Peyer's patch (tissue), 4 donors: ENCODE results near the gene EPHA5. TPM values are rescaled to one million over a fixed set of nuclear protein-coding genes. Genes with fewer than 3 reads are reported as not detected.

Experiments
- DNase-seq, 3 donors: peaks; one replicate each; pipeline ENCODE4 v3.0.0-alpha.2; 2017 to 2019
- H3K27ac ChIP-seq, 4 donors: fragments of 200-600 bp; sonication (generic); one replicate each; pipeline ENCODE4 v1.5.1; 2016 to 2019
- H3K27me3 ChIP-seq, 2 donors: fragments of 200-600 bp; sonication (generic); one replicate each; pipeline ENCODE4 v1.5.1; 2019
- H3K36me3 ChIP-seq, 3 donors: fragments of 200-600 bp; sonication (generic); one replicate each; pipeline ENCODE4 v1.5.1; 2016 to 2019
- H3K4me1 ChIP-seq, 4 donors: fragments of 200-600 bp; sonication (generic); one replicate each; pipeline ENCODE4 v1.5.1; 2016 to 2019
- H3K4me3 ChIP-seq, 4 donors: fragments of 200-600 bp; sonication (generic); 1 replicate in 3 of 4; 2 replicates in 1 of 4; pipeline ENCODE4 v1.5.1; 2016 to 2019; ENCODE audit warnings: mild to moderate bottlenecking in 1 of 4
- H3K9me3 ChIP-seq, 4 donors: fragments of 200-600 bp; sonication (generic); one replicate each; pipeline ENCODE4 v1.5.1; 2016 to 2019; ENCODE audit warnings: mild to moderate bottlenecking in 1 of 4
- CTCF ChIP-seq, 6 experiments: fragments of 450-650 bp in 4 of 6; fragments of 200-600 bp in 2 of 6; sonication (generic) in 1 of 6; IDR thresholded peaks; one replicate each; pipeline ENCODE4 v1.5.1; 2017 to 2019; ENCODE audit warnings: antibody characterized with exemption in 6 of 6, mild to moderate bottlenecking in 3 of 6, moderate library complexity in 1 of 6
- POLR2A ChIP-seq, 2 donors: fragments of 450-650 bp; IDR thresholded peaks; one replicate each; pipeline ENCODE4 v1.5.1; 2017; ENCODE audit warnings: antibody characterized with exemption in 2 of 2, mild to moderate bottlenecking in 2 of 2, moderate library complexity in 2 of 2
- total RNA-seq, 4 donors: library from RNA; depleted of rRNA; stranded (reverse); fragments of >200 nt; gene quantifications; one replicate each; pipeline ENCODE4 v1.1.0, GENCODE V29; 2016

EPHA5 gene
- total RNA-seq, 4 donors from 2014 or later: 0.09 TPM; not detected in 3

GRCh38 chr4:65589921-65590320, 80.4 kb downstream of the EPHA5 start:
- H3K9me3 ChIP-seq: no peaks in the 10 kb centered on the region
- H3K4me1 ChIP-seq: no peaks in the 10 kb centered on the region
- H3K27me3 ChIP-seq: no peaks in the 10 kb centered on the region
- no peak overlapping the region for H3K4me3 ChIP-seq
- TF ChIP-seq CTCF (IDR thresholded peaks at IDR 0.05): no peak
- no peak for TF ChIP-seq POLR2A (IDR thresholded peaks at IDR 0.05)
- no peaks in the 10 kb centered on the region for H3K36me3 ChIP-seq
- no peak overlapping the region for H3K27ac ChIP-seq
- no peak for DNase-seq

GRCh38 chr4:65589331-65589730, 81.0 kb downstream of the EPHA5 start:
- Histone ChIP-seq H3K27me3 (no peaks in the 10 kb centered on the region), H3K4me3 (no peak overlapping the region), H3K9me3 (no peaks in the 10 kb centered on the region), H3K4me1 (no peaks in the 10 kb centered on the region), H3K36me3 (no peaks in the 10 kb centered on the region), H3K27ac (no peak overlapping the region)
- DNase-seq: no peak
- no peak for TF ChIP-seq POLR2A (IDR thresholded peaks at IDR 0.05)
- TF ChIP-seq CTCF (IDR thresholded peaks at IDR 0.05): no peak

GRCh38 chr4:65580551-65580950, 89.7 kb downstream of the EPHA5 start:
- Histone ChIP-seq H3K9me3 (no peaks in the 10 kb centered on the region), H3K27me3 (no peaks in the 10 kb centered on the region), H3K27ac (no peak overlapping the region), H3K4me3 (no peak overlapping the region), H3K4me1 (no peaks in the 10 kb centered on the region), H3K36me3 (no peaks in the 10 kb centered on the region)
- no peak for TF ChIP-seq POLR2A (IDR thresholded peaks at IDR 0.05)
- TF ChIP-seq CTCF (IDR thresholded peaks at IDR 0.05): no peak
- no peak for DNase-seq

GRCh38 chr4:65566473-65566872, 103.8 kb downstream of the EPHA5 start:
- no peak overlapping the region for H3K4me3 ChIP-seq
- no peaks in the 10 kb centered on the region for H3K36me3 ChIP-seq
- no peak for TF ChIP-seq CTCF (IDR thresholded peaks at IDR 0.05)
- no peak for TF ChIP-seq POLR2A (IDR thresholded peaks at IDR 0.05)
- H3K9me3 ChIP-seq: no peaks in the 10 kb centered on the region
- no peaks in the 10 kb centered on the region for H3K27me3 ChIP-seq
- H3K4me1 ChIP-seq: no peaks in the 10 kb centered on the region
- no peak for DNase-seq
- no peak overlapping the region for H3K27ac ChIP-seq

- Histone ChIP-seq H3K36me3 (no peaks in the 10 kb centered on the region), H3K4me1 (no peaks in the 10 kb centered on the region), H3K27me3 (no peaks in the 10 kb centered on the region), H3K9me3 (no peaks in the 10 kb centered on the region), H3K27ac (no peak overlapping the region), H3K4me3 (no peak overlapping the region)
- TF ChIP-seq POLR2A (IDR thresholded peaks at IDR 0.05) (no peak), CTCF (IDR thresholded peaks at IDR 0.05) (no peak)
- no peak for DNase-seq
Measured at GRCh38 chr4:65561164-65561563, 109.1 kb downstream of the EPHA5 start.

GRCh38 chr4:65559270-65559669, 111.0 kb downstream of the EPHA5 start:
- DNase-seq: no peak
- Histone ChIP-seq H3K4me3 (no peak overlapping the region), H3K9me3 (no peaks in the 10 kb centered on the region), H3K4me1 (no peaks in the 10 kb centered on the region), H3K36me3 (no peaks in the 10 kb centered on the region), H3K27ac (no peak overlapping the region), H3K27me3 (no peaks in the 10 kb centered on the region)
- TF ChIP-seq CTCF (IDR thresholded peaks at IDR 0.05) (no peak), POLR2A (IDR thresholded peaks at IDR 0.05) (no peak)
